T-helper 1 cell (primary cell): Measurements from ENCODE around the gene CSRP2.

Experiments used
- DNase-seq, 5 donors: peaks; one replicate each; pipeline ENCODE4 v3.0.0-alpha.2; 2012 to 2020

CSRP2 gene

DNA sequence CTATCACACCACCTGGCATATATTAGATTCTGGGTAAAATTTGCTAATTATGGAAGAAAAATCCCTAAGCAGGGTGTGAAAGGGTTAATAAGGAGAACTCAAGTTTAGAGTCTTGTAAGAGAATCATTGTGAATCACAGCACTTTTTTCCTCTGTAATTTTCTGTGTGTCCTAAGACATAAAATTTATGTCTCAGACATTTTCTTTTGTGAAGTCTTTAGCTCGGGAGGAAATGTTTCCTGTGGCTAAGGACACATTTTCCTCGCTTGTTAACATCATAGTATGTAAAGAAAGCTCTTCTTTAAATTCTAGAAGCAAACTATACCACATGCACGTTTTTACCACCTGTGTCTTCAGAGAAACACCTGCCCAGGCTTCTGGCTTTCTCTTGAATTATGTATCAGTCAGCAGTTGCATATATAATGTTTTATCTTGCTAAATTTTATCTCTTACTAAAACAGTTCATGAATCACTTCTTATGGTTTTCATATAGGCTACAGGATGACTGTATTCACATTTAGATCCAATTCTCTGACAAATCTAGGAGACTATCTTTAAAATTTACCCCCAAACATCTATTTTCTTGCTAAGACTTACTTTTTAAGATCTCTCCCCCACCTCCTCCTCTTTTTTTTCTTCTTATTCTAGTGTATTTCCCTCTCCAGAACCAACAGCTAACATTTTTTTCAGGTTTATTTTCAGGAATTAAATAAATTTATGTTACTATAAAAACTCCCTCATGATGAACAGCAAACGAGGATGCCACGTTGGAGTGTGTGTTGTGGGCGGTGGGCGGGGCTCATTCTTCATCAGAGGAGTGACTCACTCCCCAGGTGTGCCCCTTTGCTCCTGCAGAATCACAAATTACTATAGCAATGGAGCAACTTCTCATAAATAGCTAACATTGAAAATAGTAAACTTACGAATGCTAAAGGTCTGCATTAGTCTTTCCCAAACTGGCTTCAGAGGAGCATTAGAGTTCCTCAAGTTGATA, 11.6 kb upstream of the CSRP2 start:
- DNase-seq, result no peak

DNA sequence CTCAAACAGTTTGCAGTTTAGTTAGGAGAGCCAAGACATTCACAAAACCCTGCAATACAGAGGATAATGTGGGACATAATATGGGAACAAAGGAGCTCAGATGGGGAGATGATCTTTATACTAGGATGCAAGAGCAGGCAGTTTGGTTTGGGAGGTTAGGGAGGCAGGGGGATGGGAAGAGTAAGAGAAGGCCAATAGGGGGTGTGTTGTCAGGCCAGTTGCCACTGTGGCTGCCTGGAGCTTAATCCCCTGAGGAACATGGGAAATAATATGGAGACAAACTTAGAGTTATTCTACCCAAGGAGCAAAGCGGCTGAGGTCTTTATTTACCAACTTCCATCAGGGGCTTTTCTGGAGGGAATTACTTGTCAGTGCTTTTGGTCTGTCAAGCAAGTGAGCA, 10.0 kb upstream of the CSRP2 start:
- no peak for DNase-seq

DNA sequence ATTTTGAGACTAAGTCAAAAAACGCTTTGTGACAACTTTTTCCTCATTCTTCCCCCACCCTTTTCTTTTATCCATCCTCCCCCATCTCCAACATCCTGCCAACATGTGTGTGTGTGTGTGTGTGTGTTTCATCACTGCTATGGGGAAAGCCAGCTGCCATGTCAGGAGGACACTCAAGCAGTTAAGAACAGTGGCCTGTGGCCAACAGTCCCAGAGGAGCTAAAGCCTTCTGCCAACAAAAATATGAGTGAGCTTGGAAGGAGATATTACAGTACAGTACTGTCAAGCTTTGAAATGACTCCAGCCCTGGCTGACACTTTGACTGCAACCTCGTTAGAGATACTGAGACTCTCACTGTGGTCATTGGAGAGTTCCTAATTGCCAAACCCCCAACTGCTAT, 5.0 kb upstream of the CSRP2 start:
- no peak for DNase-seq

DNA sequence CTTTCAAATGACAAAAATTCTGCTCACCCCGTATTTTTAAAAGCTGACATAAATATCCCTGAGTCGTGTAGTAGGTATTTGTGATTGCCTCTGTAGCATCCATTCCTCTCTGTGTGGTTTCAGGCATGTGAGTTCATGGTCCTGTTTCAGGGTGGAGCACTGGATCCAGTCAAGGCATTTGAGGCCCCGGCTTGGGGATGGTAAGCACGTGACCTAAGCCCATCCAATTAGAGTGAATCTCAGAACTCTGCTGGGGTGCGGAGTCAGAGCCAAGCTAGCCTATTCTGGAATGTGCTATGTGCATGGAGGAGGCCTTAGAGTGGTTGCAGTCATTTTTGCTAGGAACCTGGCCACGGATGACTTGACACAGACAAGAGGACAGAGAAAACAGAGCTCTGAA, 4.3 kb upstream of the CSRP2 start:
- DNase-seq, result no peak

DNA sequence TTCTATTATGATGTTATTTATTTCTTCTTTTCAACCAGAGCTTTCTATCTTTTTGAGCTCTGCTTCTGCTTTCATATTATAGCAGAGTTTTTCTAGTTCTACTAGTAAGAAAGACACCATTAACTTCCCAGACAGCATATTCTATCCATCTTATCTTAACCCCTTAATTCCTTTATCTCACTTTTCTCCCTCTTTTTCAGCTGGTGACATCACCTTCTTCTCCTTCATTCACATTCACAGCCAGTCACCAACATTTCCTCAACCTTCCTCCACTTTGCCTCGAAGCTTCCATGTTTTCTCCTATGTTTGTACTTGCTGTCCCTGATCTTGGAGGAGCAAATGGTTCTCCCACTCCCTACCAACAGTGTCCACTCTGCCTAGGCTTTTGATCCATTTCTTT, 3.5 kb upstream of the CSRP2 start:
- DNase-seq, result no peak

DNA sequence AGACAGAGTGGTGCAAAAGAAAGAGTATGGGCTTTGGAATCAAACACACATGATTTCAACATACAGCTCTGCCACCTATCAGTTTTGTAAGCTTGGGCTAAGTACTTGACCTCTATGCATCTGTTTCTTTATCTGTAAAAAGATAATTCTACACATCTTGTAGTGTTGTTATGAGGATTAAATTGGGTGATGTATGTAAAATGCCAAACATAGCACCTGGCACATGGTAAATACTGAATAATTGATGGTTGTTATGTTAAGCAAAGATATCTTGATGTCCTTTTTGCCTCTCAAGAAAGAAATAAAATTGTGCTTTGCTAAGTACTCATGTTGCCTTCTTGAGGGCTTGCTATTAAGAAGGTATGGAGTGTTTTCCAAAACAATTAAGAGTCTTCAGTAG, 2.3 kb upstream of the CSRP2 start:
- no peak for DNase-seq

DNA sequence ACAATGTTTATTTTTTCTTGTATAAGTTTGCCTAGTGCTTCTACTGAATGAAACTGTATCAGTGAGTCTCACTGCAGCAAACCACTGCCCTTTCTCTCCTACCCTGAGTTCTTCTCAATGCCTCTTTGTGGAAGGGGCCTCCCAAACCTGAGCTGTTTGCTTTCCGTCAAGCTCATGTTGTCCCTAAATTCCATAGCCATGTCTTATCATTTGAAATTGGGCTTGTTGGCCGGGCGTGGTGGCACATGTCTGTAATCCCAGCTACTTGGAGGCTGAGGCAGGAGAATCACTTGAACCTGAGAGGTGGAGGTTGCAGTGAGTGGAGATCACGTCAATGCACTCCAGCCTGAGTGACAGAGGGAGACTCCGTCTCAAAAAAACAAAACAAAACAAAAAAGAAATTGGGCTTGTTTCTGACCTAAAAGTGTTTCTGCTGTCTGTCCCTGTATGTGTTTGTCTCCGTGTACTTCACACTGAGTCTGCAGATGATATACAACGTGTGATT, 1.8 kb upstream of the CSRP2 start:
- no peak for DNase-seq

DNA sequence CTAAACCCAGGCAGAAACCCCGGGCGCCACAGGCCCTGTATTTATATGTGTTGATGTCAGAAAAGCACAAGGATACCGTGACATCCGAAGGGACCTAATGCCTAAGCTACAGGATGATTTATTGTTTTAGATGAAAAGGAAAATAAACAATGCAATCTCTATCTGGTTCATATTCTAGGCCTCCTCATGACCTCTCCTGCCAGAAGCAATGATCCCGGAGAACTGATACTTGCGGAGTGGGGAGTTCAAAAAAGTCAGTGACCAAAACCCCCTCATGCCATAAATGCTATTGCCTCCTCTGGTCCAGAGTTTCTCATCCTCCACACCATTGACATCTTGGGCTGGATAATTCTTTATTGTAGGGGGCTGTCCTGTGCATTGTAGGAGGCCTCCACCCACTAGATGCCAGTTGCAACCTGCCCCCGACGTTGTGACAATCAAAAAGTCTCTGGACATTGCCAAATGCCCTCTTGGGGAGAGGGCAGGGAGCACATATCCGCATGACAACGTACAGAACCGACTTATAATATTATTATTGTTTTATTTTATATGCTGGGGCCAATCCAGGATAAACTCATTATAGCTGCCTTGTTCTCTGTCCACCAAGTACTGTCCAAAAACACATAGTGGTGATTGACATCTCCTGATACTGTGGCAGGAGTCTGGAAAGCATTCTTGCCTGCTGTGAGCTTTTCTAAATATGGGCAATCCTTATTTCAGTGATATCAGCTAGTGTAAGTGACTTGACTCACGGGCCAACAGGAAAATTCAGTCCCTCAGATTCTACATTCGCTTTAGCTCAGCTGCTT, 1.1 kb upstream of the CSRP2 start:
- no peak for DNase-seq

DNA sequence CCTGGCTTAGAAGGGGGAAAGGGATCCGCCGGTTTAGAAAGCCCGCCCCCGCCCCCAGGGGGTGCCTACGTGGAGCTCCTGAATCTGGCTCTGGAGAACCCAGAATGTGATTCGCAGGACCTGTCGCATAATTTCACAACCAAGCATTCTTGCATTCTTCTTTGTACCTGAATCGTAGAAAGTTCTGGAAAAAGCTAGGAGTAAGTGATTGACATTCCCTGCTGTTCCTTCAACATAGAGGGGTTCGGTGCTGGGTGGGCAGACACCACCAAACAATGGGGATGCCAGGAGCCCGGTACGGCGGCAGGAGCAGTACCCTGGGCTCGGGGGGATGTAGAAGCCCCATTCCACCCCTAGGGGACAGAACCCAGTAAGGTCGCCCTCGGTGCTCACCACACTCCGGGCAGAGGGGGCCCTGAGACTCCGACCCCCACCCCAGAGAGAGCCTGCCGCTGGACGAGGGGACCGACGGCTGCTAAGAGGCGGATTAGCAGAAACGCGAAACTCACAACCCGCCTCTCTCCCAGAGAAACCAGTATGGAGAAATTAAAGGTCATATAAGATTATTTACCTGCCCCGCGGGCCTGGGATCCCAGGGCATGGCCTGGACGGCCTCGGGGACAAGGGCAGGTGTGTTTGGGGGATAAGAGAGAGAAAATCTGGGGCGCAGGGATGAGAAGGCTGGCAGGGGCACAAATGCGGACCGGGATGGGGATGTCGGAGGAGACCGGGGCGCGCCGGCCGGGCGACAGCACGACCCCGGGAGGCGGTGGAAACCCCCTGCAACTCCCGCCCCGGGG, 520 bp downstream of the CSRP2 start:
- peak in 1 of 5 donors; percentile 2 for DNase-seq

DNA sequence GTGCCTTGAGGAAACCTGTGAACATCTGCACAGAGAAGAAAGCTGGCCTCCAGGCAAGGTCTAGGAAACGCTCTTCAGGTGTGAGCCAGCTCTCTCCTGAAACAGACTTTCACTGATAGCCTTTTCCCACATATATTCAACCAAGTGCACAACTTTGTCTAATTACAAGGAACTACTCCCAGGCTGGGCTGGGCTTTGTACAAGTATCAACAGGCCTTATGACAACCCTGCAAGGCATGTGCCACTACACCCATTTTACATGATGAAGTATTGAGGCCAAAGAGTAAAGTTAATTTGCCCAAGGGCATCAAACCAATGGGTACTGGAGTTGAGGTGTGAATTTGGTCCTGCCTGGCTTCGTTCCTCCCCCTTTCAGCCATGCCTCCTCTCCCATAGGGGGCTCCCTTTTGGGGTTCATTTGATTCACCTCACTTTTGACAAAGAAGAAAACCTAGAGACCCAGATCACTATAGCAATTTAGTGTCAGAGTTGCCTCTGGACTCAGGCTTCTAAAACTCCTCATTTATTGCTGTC, 2.1 kb downstream of the CSRP2 start:
- DNase-seq, result no peak

DNA sequence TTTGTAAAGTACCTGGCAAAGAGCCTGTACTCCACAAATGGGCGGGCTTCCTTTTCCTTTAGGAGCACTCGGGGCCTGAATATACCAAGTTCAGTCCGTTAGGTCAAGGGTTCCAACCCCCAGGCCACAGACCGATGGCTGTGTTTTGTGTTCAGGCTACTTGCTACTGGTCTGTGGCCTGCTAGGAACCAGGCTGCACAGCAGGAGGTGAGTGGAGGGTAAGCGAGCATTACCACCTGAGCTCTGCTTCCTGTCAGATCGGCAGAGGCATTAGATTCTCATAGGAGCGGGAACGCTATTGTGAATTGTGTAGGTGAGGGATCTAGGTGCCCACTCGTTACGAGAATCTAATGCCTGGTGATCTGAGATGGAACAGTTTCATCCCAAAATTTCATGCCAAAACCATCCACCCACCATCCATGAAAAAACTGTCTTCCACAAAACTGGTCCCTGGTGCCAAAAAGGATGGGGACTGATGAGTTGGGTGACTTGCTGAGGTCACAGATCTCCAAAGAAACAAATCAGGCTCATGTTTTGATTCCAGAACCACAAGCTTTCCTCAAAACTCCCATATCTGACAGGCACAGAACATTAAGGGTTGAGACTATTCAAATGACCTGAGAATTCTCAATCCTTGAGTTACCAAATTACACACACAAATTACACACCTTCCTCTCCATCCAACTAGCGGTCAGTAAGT, 4.2 kb downstream of the CSRP2 start:
- no peak for DNase-seq

DNA sequence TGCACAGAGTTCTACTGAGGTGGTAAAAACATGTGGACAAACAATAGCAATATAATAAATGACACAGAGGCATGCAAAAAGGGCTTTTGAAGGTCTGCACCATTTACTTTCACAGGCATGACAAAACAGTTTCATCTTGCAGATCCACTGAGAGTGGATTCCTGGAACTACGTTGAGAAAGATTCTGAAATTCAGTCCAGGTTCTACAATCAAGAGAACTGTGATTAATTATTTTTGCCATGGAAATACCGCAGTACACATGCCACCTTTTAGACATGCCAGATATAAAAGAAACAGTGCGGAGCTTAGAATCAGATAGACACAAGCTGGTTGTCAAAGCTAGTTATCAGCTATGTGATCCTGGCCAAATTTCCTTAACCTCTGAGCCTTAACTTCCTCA, 4.8 kb downstream of the CSRP2 start:
- no peak for DNase-seq

DNA sequence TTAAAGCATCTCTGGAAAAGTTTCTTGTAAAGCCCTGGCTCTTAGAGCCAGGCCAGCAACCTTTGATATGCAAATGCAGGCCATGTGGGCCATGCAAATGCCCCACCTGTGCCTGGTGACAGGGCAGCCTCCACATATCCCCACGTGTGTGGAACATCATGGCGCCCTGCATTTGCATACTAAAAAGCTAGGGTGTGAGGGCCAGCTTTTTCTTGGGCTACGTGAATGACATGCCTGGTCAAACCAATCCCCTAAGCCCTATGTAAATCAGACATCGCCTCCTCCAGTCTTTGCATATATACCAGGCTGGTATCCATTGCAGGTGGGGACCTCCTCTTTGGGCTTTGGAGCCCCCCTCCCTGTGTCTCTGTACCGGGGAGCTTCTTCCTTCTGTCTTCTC, 6.4 kb downstream of the CSRP2 start:
- no peak for DNase-seq

DNA sequence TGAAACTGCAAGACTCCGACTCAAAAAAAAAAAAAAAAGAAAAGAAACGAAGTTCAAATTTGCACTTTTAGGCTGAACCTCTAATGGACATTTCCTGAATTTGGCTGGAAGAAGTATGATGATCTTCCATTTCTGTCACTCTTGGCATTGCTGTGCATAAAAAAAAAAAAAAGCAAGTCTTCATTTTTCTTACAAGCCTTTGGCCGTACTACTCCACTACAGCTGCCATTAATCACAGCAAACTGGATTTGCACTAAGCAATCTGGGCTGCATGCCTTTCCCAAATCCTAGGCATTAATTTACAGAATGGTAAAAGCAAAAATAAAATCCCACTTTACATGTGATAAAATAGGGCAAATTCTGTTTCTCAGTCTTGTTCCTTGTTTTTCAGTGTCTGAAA, 7.1 kb downstream of the CSRP2 start:
- no peak for DNase-seq

DNA sequence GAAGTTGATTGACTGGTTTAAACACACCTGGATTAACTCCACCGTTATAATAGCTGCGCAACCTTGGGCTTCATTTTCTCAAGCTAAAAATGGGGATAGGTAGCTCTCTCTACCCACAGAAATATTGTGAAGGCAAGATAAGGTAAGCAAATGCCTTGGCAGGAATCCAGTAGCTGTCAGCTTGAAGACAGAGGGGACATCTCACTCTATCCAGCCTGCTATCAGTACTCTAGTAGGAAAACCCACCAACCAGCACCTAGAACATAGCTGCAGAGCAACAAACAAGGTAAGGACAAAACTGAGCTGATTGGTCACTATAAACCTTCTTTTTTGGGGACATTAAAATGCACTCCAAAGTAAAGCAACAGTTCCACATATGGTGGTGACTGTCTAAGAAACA, 7.7 kb downstream of the CSRP2 start:
- DNase-seq, result no peak

DNA sequence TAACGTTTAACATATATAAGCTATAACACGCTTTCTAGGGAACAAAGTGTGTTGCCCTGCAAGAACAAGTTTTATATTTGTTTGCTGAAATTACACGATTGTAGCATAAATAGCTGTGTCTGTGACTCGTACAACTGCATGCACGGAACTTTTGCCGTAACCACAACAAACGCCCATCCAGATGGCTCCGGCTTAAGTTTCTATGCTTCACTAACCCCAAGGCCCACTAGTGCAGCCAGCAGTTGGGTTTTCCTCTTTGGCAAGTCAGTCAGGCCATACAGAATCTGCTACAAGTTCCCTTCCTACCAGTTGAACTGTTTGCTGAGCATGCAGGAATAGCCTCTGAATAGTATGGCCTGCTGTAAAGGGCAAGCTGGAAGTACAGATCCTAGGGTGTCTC, 12.1 kb downstream of the CSRP2 start:
- no peak for DNase-seq

DNA sequence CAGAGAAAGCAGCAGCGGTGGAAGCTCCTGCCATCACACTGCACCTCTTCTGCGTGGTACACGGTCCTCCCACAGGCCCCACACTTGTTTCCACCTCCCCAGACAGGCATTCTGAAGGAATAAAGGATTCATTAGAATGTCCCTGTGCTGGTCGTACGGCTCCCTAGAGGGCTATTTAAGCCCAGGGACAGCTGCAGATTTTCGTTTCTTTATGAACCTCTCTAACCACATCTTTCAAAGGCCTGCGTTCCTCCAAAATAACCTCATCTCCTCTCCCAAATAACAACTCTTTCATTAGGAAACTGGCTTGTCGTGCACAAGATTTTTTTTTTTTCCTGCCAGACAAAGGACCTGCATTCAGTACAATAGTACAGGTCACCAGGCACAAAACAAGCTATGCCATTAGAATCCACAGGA, 12.7 kb downstream of the CSRP2 start:
- DNase-seq, result no peak

DNA sequence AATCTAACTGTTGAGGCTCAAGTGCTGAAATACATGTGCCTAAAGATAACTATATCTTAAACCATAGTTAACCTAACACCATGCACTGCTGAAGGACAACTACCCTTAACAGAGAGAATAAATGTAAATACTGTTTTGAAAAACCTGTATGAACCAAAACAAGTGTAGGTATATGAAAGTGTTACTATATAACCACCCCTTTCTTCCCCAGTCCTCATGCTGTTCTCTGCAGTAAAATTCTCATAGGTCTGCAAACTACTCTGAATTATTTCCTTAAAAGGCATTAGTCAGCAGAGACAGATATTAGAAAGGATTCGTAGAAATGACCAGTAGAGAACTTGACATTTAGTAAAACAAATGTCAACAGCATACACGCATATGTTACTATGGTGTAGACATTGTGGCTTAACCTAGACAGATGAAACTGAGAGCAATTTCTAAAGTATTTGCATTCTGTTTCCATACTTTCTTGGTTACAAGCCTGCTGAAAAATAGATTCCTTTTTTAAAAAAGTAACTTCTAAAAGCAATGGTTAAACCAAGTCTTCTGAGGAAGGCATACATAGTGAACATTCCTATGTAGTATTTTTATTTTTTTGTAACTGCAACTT, 13.9 kb downstream of the CSRP2 start:
- no peak for DNase-seq

DNA sequence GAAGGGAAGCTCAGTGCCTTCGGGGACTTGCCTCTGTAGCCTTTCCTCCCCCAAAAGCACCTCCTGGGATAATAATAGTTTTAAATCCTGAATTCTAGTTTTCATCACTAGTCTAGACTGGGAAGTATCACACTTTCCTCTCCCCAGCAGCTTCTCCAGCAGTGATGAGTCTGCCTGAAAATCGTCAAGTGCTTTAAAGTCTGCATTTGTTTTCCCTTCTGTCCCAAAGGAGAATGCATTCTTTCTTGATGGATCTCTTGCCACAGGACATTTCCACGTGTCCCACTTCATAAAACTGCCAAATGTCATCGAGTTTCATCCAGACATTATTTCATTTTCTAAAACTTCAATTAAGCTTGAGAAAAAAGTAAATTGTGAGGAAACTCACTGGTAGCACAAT, 15.0 kb downstream of the CSRP2 start:
- DNase-seq, result no peak

DNA sequence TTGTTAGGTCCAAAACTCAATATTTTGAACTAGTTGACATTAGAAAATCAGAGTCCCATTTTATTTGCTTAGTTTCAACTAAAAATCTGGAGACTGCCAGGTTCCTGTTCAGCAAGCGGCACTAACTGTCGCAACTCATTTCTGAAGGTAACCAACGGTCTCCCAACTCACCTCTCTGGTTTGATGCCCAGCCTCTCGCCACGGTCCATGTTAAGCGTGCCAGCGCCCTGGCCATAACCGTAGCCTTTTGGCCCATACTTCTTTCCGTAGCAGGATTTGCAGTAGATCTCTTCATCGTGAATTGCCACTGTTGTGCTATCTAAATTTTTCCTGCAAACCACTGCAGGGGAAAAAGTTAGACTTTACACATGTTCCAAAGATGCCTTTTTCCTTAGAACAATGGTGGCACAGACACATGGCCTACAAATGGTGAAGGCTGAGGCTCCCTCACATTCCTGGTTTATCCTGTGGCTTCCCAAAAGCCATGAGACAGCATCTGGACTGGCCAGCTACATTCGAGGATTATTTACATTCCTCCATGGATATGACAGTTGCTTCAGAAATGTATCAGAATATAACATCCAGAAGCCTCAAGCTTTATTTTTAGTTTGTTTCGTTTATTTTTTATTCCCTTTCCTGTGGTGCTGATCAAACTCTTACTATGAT, 15.7 kb downstream of the CSRP2 start:
- no peak for DNase-seq

DNA sequence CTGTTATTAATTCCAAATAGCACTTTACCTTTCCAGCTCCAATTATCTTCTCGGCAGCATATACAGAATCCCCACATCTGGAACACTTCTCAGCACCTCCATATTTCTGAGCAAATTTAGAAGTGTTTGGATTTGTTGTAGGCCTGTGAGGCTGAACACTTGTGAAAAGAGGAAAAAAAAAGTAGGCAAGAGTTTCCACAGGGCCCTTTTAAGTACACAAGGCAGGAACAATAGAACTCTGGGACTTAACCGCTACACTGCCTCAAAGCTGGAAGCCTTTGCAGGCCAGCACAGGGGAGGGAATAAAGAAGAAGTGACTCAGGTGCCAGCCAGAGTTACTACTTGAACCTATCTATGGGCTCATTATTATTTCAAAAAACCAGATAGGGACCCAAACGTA, 18.6 kb downstream of the CSRP2 start:
- DNase-seq, result no peak
